Mammary epithelial cell (primary cell): ENCODE data around the gene GGNBP2.

Source experiments
- CTCF ChIP-seq, 2 donors: IDR thresholded peaks in 1 of 2; conservative IDR thresholded peaks in 1 of 2; 2 replicates each; pipeline ENCODE4 v1.5.1; 2011 to 2012; ENCODE audit warnings: inconsistent platforms in 2 of 2, low read length in 2 of 2, mild to moderate bottlenecking in 2 of 2, control low read depth in 1 of 2, low read depth in 1 of 2; ENCODE audit not compliant: insufficient read depth in 1 of 2; ENCODE audit errors: extremely low read depth in 1 of 2
- EZH2 ChIP-seq: IDR thresholded peaks from 2 replicates; pipeline ENCODE4 v1.6.1; 2012; ENCODE audit warnings: low read length, inconsistent platforms, borderline replicate concordance

GRCh38 chr17:36600465-36600864, 55.7 kb downstream of the GGNBP2 start:
- TF ChIP-seq CTCF (conservative IDR thresholded peaks at IDR 0.05 in 1 of 2, IDR thresholded peaks at IDR 0.05 in 1 of 2; ENCODE audit: extremely low read depth in 1 of 2, insufficient read depth in 1 of 2, low read depth in 1 of 2, low read length in 2 of 2): no peak
- no peak for TF ChIP-seq EZH2
